DND-41 (cell line): ENCODE results near the gene GABRG3.

ENCODE experiments used
- ATAC-seq: fragments of 200-7000 bp; cut with Tn5 transposase; 3 replicates; pipeline ENCODE4 v1.9.1; 2021; ENCODE audit warnings: low read depth; ENCODE audit not compliant: insufficient read depth
- DNase-seq: peaks from one replicate; pipeline ENCODE4 v3.0.0-alpha.2; 2020
- H2AFZ ChIP-seq: 2 replicates; pipeline ENCODE4 v1.6.0; 2012; ENCODE audit warnings: low read depth, low read length
- H3K27ac ChIP-seq: 2 replicates; pipeline ENCODE4 v1.5.1; 2012; ENCODE audit warnings: low read length, inconsistent platforms
- H3K27me3 ChIP-seq: fragments of 200-600 bp; sonication (generic); 2 replicates; pipeline ENCODE4 v1.6.0; 2012; ENCODE audit warnings: low read length, mild to moderate bottlenecking, inconsistent platforms; ENCODE audit not compliant: insufficient read depth, poor library complexity
- H3K36me3 ChIP-seq: 2 replicates; pipeline ENCODE4 v1.5.1; 2012; ENCODE audit warnings: low read length, inconsistent platforms; ENCODE audit not compliant: insufficient read depth
- H3K4me1 ChIP-seq: 2 replicates; pipeline ENCODE4 v1.5.1; 2012; ENCODE audit warnings: mild to moderate bottlenecking, low read length; ENCODE audit not compliant: insufficient read depth
- H3K4me2 ChIP-seq: 2 replicates; pipeline ENCODE4 v1.6.0; 2012; ENCODE audit warnings: mild to moderate bottlenecking, moderate library complexity, low read length, inconsistent platforms; ENCODE audit not compliant: insufficient read depth
- H3K4me3 ChIP-seq, 2 experiments: fragments of 200-600 bp in 1 of 2; shearing (Covaris generic) in 1 of 2; 2 replicates each; pipeline ENCODE4 v1.5.1; 2012 to 2016; ENCODE audit warnings: inconsistent platforms in 2 of 2, low read length in 2 of 2, mild to moderate bottlenecking in 2 of 2, low read depth in 1 of 2, moderate library complexity in 1 of 2
- H3K79me2 ChIP-seq: 2 replicates; pipeline ENCODE4 v1.6.0; 2012; ENCODE audit warnings: low read length, inconsistent platforms; ENCODE audit not compliant: insufficient read depth
- H3K9ac ChIP-seq: 2 replicates; pipeline ENCODE4 v1.6.0; 2012; ENCODE audit warnings: low read depth, mild to moderate bottlenecking, inconsistent platforms, low read length, moderate library complexity
- H3K9me3 ChIP-seq: 2 replicates; pipeline ENCODE4 v1.5.1; 2012; ENCODE audit warnings: low read length, moderate library complexity, mild to moderate bottlenecking, inconsistent platforms; ENCODE audit not compliant: insufficient read depth, severe bottlenecking
- H4K20me1 ChIP-seq: 2 replicates; pipeline ENCODE4 v1.6.0; 2012; ENCODE audit warnings: low read length; ENCODE audit not compliant: insufficient read depth
- EZH2 ChIP-seq: IDR thresholded peaks from 3 replicates; pipeline ENCODE4 v1.6.1; 2012; ENCODE audit warnings: borderline replicate concordance, low read depth, mild to moderate bottlenecking, moderate library complexity, low read length, inconsistent platforms; ENCODE audit not compliant: severe bottlenecking
- TF ChIP-seq, protein P1 (sequence below): IDR thresholded peaks from 2 replicates; pipeline ENCODE4 v1.5.1; 2012; ENCODE audit warnings: borderline replicate concordance, low read length, moderate library complexity, mild to moderate bottlenecking; ENCODE audit not compliant: poor library complexity, severe bottlenecking; ENCODE audit errors: extremely low read depth

GABRG3 gene

DNA sequence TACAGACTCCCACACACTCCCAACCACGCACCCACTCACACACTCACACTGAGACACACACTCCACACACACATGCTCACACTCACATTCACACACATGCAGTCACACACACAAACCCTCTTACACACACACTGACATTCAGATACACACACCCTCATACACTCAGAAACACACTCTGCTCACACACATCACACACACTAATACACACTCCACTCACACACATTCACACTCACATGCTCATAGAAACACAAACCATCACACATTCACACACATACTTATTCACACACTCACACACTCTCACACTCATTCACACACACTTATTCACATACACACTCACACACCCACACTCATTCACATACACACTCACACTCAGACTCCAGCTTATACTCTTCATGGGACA is 618.8 kb downstream of the GABRG3 start:
- Histone ChIP-seq H3K9me3 (no peaks in the 10 kb centered on the region), H3K4me3 (no peak overlapping the region), H3K27ac (no peak overlapping the region), H3K27me3 (no peaks in the 10 kb centered on the region), H3K4me2 (no peak overlapping the region), H3K79me2 (no peaks in the 10 kb centered on the region), H3K36me3 (no peaks in the 10 kb centered on the region), H4K20me1 (no peaks in the 10 kb centered on the region), H2AFZ (no peak overlapping the region), H3K4me1 (no peaks in the 10 kb centered on the region), H3K9ac (no peak overlapping the region)
- DNase-seq (no peak), ATAC-seq (no peak)
- TF ChIP-seq, protein P1, sequence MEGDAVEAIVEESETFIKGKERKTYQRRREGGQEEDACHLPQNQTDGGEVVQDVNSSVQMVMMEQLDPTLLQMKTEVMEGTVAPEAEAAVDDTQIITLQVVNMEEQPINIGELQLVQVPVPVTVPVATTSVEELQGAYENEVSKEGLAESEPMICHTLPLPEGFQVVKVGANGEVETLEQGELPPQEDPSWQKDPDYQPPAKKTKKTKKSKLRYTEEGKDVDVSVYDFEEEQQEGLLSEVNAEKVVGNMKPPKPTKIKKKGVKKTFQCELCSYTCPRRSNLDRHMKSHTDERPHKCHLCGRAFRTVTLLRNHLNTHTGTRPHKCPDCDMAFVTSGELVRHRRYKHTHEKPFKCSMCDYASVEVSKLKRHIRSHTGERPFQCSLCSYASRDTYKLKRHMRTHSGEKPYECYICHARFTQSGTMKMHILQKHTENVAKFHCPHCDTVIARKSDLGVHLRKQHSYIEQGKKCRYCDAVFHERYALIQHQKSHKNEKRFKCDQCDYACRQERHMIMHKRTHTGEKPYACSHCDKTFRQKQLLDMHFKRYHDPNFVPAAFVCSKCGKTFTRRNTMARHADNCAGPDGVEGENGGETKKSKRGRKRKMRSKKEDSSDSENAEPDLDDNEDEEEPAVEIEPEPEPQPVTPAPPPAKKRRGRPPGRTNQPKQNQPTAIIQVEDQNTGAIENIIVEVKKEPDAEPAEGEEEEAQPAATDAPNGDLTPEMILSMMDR, result no peak
- TF ChIP-seq EZH2, result no peak
